Mesenchymal stem cell (in vitro differentiated cells and primary cell): ENCODE measurements around the gene NOS3.
A peak's percentile ranks its signal among the peaks of the same experiment; 100 is the strongest.
"Not testable (repeated sequence)": the region's sequence is repeated elsewhere in the genome, so short reads cannot be mapped to it uniquely, and the experiment has no call there.

Experiments
- DNase-seq: peaks from one replicate; pipeline ENCODE4 v3.0.0-alpha.2; 2013
- H2AFZ ChIP-seq: one replicate; pipeline ENCODE4 v1.6.1; 2013; ENCODE audit warnings: low read depth, mild to moderate bottlenecking, control low read depth, inconsistent platforms, low read length, moderate library complexity
- H2AK5ac ChIP-seq: 2 replicates; pipeline ENCODE4 v1.6.1; 2013; ENCODE audit warnings: low read length, moderate library complexity, mild to moderate bottlenecking, inconsistent platforms; ENCODE audit not compliant: severe bottlenecking
- H2BK120ac ChIP-seq: one replicate; pipeline ENCODE4 v1.6.1; 2013; ENCODE audit warnings: low read depth, mild to moderate bottlenecking, inconsistent platforms, low read length, moderate library complexity
- H2BK12ac ChIP-seq, 2 experiments: one replicate each; pipeline ENCODE4 v1.6.1; 2013; ENCODE audit warnings: inconsistent platforms in 2 of 2, low read length in 2 of 2, mild to moderate bottlenecking in 2 of 2, moderate library complexity in 2 of 2, control low read depth in 1 of 2
- H2BK15ac ChIP-seq: one replicate; pipeline ENCODE4 v1.6.1; 2013; ENCODE audit warnings: mild to moderate bottlenecking, low read depth, inconsistent platforms; ENCODE audit not compliant: poor library complexity, severe bottlenecking
- H2BK5ac ChIP-seq: 2 replicates; pipeline ENCODE4 v1.6.1; 2013; ENCODE audit warnings: low read depth, mild to moderate bottlenecking, low read length, control low read depth, inconsistent platforms; ENCODE audit not compliant: poor library complexity, severe bottlenecking
- H3K14ac ChIP-seq, 2 experiments: one replicate each; pipeline ENCODE4 v1.6.1; 2013; ENCODE audit warnings: inconsistent platforms in 2 of 2, low read length in 2 of 2, control low read depth in 1 of 2, mild to moderate bottlenecking in 1 of 2, moderate library complexity in 1 of 2
- H3K18ac ChIP-seq, 2 experiments: one replicate each; pipeline ENCODE4 v1.6.1; 2013; ENCODE audit warnings: inconsistent platforms in 2 of 2, low read length in 2 of 2, control low read depth in 1 of 2, low read depth in 1 of 2, mild to moderate bottlenecking in 1 of 2
- H3K23ac ChIP-seq, 2 experiments: one replicate each; pipeline ENCODE4 v1.6.1; 2013; ENCODE audit warnings: inconsistent platforms in 2 of 2, low read length in 2 of 2, mild to moderate bottlenecking in 2 of 2, moderate library complexity in 2 of 2, control low read depth in 1 of 2
- H3K27ac ChIP-seq: 2 replicates; pipeline ENCODE4 v1.5.1; 2013; ENCODE audit warnings: mild to moderate bottlenecking, moderate library complexity, low read length, control low read depth, inconsistent platforms; ENCODE audit not compliant: poor library complexity, severe bottlenecking
- H3K27me3 ChIP-seq, 2 experiments: 2 replicates each; pipeline versions ENCODE4 v1.6.1 to v1.7.0; 2013; ENCODE audit warnings: low read length in 2 of 2, mild to moderate bottlenecking in 2 of 2, moderate library complexity in 2 of 2, control low read depth in 1 of 2, inconsistent platforms in 1 of 2; ENCODE audit not compliant: control insufficient read depth in 1 of 2, insufficient read depth in 1 of 2
- H3K36me3 ChIP-seq, 2 experiments: 2 replicates each; pipeline versions ENCODE4 v1.6.1 to v1.7.0; 2013; ENCODE audit warnings: low read length in 2 of 2, control low read depth in 1 of 2, inconsistent platforms in 1 of 2, low read depth in 1 of 2, mild to moderate bottlenecking in 1 of 2; ENCODE audit not compliant: insufficient read depth in 2 of 2, control insufficient read depth in 1 of 2
- H3K4ac ChIP-seq, 2 experiments: one replicate each; pipeline ENCODE4 v1.6.1; 2013; ENCODE audit warnings: inconsistent platforms in 2 of 2, low read length in 2 of 2, mild to moderate bottlenecking in 2 of 2, moderate library complexity in 2 of 2, control low read depth in 1 of 2, low read depth in 1 of 2
- H3K4me1 ChIP-seq: 2 replicates; pipeline ENCODE4 v1.6.1; 2013; ENCODE audit warnings: low read depth, low read length, control low read depth; ENCODE audit not compliant: control insufficient read depth, insufficient read depth
- H3K4me2 ChIP-seq: 2 replicates; pipeline ENCODE4 v1.6.1; 2013; ENCODE audit warnings: low read length, mild to moderate bottlenecking, inconsistent platforms; ENCODE audit not compliant: poor library complexity, severe bottlenecking
- H3K4me3 ChIP-seq, 2 experiments: 2 replicates each; pipeline versions ENCODE4 v1.5.1 to v1.7.0; 2013; ENCODE audit warnings: low read length in 2 of 2, mild to moderate bottlenecking in 2 of 2, control low read depth in 1 of 2, low read depth in 1 of 2; ENCODE audit not compliant: insufficient read depth in 1 of 2
- H3K79me1 ChIP-seq: replicated peaks from 2 replicates; pipeline ENCODE4 v1.6.1; 2013; ENCODE audit warnings: mild to moderate bottlenecking, control low read depth, low read length, inconsistent platforms; ENCODE audit not compliant: poor library complexity, severe bottlenecking
- H3K9ac ChIP-seq: 2 replicates; pipeline ENCODE4 v1.7.0; 2013; ENCODE audit warnings: mild to moderate bottlenecking, low read length, moderate library complexity
- H3K9me3 ChIP-seq: 2 replicates; pipeline ENCODE4 v1.7.0; 2013; ENCODE audit warnings: mild to moderate bottlenecking, low read length; ENCODE audit not compliant: control insufficient read depth
- H4K8ac ChIP-seq: one replicate; pipeline ENCODE4 v1.6.1; 2013; ENCODE audit warnings: inconsistent platforms, mild to moderate bottlenecking, low read length, moderate library complexity
- H4K91ac ChIP-seq: one replicate; pipeline ENCODE4 v1.6.1; 2013; ENCODE audit warnings: mild to moderate bottlenecking, low read length, inconsistent platforms
- WGBS: methylation state at CpG from one replicate; pipeline ENCODE4 v1.1.7; 2013; ENCODE audit warnings: mixed read lengths; 5-methylcytosine and 5-hydroxymethylcytosine counted together

Gene NOS3

DNA sequence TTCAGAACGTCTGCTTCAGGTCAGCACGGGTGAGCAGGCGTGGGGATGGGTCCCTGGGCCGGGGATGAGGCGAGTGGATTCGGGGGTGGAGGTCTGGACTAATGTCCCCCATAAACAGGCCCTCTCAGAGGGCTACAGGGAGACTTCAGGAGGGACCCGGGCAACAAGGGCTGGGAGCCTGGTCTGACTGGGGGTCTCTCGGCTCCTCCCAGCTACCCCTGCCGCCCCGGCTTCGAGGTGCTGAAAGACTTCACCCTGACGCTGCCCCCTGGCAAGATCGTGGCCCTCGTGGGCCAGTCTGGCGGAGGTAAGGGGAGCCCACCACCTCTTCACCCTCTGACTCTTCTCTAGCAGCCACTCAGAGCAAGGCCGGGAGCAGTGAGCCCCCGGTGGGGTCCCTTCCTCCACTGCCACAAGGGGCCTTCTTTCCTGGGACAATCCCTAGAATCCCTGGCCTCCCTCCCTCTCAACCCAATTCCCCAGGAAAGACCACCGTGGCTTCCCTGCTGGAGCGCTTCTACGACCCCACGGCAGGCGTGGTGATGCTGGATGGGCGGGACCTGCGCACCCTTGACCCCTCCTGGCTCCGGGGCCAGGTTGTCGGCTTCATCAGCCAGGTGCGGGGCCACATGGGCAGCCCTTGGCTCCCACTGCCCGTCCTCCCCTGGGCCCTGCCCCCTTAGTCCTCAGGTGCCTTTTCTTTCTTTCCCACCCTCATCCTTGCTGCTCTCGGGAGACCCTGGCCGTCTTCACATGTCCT lies 50.0 kb downstream of the NOS3 start:
- H3K9ac ChIP-seq, result no peak overlapping the region
- no peak overlapping the region for H3K14ac ChIP-seq
- no peak overlapping the region for H4K8ac ChIP-seq
- WGBS, result 96% methylated on average over 30 of the region's 30 CpGs
- no peak overlapping the region for H2BK5ac ChIP-seq
- peaks cover 26% of the 10 kb centered on the region for H3K4me1 ChIP-seq
- peak overlapping the region; percentile 97 for H2BK15ac ChIP-seq
- no peak overlapping the region for H3K4me2 ChIP-seq
- peak overlapping the region; percentile 57 for H4K91ac ChIP-seq
- DNase-seq, result no peak
- H3K23ac ChIP-seq, result no peak overlapping the region
- H3K4me3 ChIP-seq, result peak overlapping the region in 1 of 2 experiments; percentile 27
- no peak overlapping the region for H3K18ac ChIP-seq
- no peaks in the 10 kb centered on the region for H3K9me3 ChIP-seq
- no peak overlapping the region for H3K4ac ChIP-seq
- H2AFZ ChIP-seq, result no peak overlapping the region
- no peak overlapping the region for H3K27ac ChIP-seq
- peaks cover 27 to 66% of the 10 kb centered on the region in 2 experiments for H3K36me3 ChIP-seq
- peak overlapping the region; percentile 46 to 68 for H2BK12ac ChIP-seq
- no peak overlapping the region for H2BK120ac ChIP-seq
- H2AK5ac ChIP-seq, result no peak overlapping the region
- H3K27me3 ChIP-seq, result no peaks in the 10 kb centered on the region
- no peaks in the 10 kb centered on the region for H3K79me1 ChIP-seq

GRCh38 chr7:151043449-151043848 lies 52.6 kb downstream of the NOS3 start:
- 97% methylated on average over 10 of the region's 10 CpGs for WGBS
- H2AFZ ChIP-seq, result not testable (repeated sequence)

DNA sequence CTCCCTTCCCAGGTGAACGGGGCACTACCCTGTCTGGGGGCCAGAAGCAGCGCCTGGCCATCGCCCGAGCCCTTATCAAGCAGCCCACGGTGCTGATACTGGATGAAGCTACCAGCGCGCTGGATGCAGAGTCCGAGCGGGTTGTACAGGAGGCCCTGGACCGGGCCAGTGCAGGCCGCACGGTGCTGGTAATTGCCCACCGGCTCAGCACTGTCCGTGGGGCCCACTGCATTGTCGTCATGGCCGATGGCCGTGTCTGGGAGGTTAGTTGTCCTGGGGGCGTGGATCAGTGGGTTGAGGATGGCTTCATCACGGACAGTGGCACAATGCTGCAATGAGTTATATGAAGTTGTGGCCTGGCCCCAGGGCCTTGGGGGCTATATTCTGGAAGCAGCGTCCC lies 53.1 kb downstream of the NOS3 start:
- H2AFZ ChIP-seq, result no peak overlapping the region
- WGBS, result 94% methylated on average over 19 of the region's 20 CpGs
- no peak overlapping the region for H3K23ac ChIP-seq
- no peak overlapping the region for H2BK5ac ChIP-seq
- H3K9ac ChIP-seq, result no peak overlapping the region
- no peak overlapping the region for H2BK15ac ChIP-seq
- H3K9me3 ChIP-seq, result no peaks in the 10 kb centered on the region
- H3K27ac ChIP-seq, result no peak overlapping the region
- no peak overlapping the region for H2BK120ac ChIP-seq
- no peak for DNase-seq
- no peaks in the 10 kb centered on the region for H3K79me1 ChIP-seq
- no peak overlapping the region for H3K4me3 ChIP-seq
- H4K8ac ChIP-seq, result no peak overlapping the region
- no peak overlapping the region for H3K4ac ChIP-seq
- peaks cover 23% of the 10 kb centered on the region for H3K4me1 ChIP-seq
- no peak overlapping the region for H2BK12ac ChIP-seq
- H3K18ac ChIP-seq, result no peak overlapping the region
- H3K14ac ChIP-seq, result no peak overlapping the region
- peaks cover 11 to 53% of the 10 kb centered on the region in 2 experiments for H3K36me3 ChIP-seq
- H3K4me2 ChIP-seq, result no peak overlapping the region
- no peak overlapping the region for H4K91ac ChIP-seq
- no peak overlapping the region for H2AK5ac ChIP-seq
- H3K27me3 ChIP-seq, result no peaks in the 10 kb centered on the region

More at GRCh38 chr7:151043449-151043848, 52.6 kb downstream of the NOS3 start:
- H3K23ac ChIP-seq, H4K8ac ChIP-seq, H3K79me1 ChIP-seq, H3K9ac ChIP-seq, H2BK15ac ChIP-seq, H3K27ac ChIP-seq, H2BK120ac ChIP-seq, H3K9me3 ChIP-seq, H2AK5ac ChIP-seq, H3K27me3 ChIP-seq, H4K91ac ChIP-seq, DNase-seq, H3K4me3 ChIP-seq, H3K18ac ChIP-seq, H2BK5ac ChIP-seq, H3K4ac ChIP-seq, H3K14ac ChIP-seq, H2BK12ac ChIP-seq, H3K4me2 ChIP-seq: not testable (repeated sequence)
- Histone ChIP-seq H3K4me1 (peaks cover 27% of the 10 kb centered on the region), H3K36me3 (peaks cover 11 to 53% of the 10 kb centered on the region in 2 experiments)

- no peak overlapping the region for H2BK15ac ChIP-seq
- no peak overlapping the region for H3K27ac ChIP-seq
- peaks cover 11% of the 10 kb centered on the region for H3K4me1 ChIP-seq
- no peak overlapping the region for H2AFZ ChIP-seq
- H3K9me3 ChIP-seq, result no peaks in the 10 kb centered on the region
- H2BK12ac ChIP-seq, result no peak overlapping the region
- no peak overlapping the region for H3K18ac ChIP-seq
- H3K4ac ChIP-seq, result no peak overlapping the region
- no peak overlapping the region for H2BK120ac ChIP-seq
- H3K9ac ChIP-seq, result no peak overlapping the region
- H2AK5ac ChIP-seq, result no peak overlapping the region
- H4K8ac ChIP-seq, result no peak overlapping the region
- H3K36me3 ChIP-seq, result peaks cover 11 to 52% of the 10 kb centered on the region in 2 experiments
- 97% methylated on average over 11 of the region's 11 CpGs for WGBS
- H3K4me2 ChIP-seq, result no peak overlapping the region
- H2BK5ac ChIP-seq, result no peak overlapping the region
- H3K79me1 ChIP-seq, result no peaks in the 10 kb centered on the region
- no peak overlapping the region for H4K91ac ChIP-seq
- no peak overlapping the region for H3K23ac ChIP-seq
- DNase-seq, result no peak
- no peak overlapping the region for H3K14ac ChIP-seq
- H3K27me3 ChIP-seq, result peaks cover 4 to 10% of the 10 kb centered on the region in 2 experiments
- no peak overlapping the region for H3K4me3 ChIP-seq
Measured at GRCh38 chr7:151045262-151045661, 54.4 kb downstream of the NOS3 start.
